HG02938 (cell line): Measurements from ENCODE around the gene COQ9.

ENCODE experiments used
- ATAC-seq: cut with Tn5 transposase; IDR thresholded peaks from one replicate; pipeline ENCODE4 v1.9.1; 2021; ENCODE audit warnings: mild to moderate bottlenecking, moderate library complexity; ENCODE audit not compliant: unreplicated experiment

The COQ9 gene

GRCh38 chr16:57509231-57509923, 62.1 kb downstream of the COQ9 start:
- ATAC-seq: no peak

- no peak for ATAC-seq
Observed at GRCh38 chr16:57510016-57510871, 63.0 kb downstream of the COQ9 start.
